Stimulated activated CD4-positive, alpha-beta T cell treated with anti-CD3 and anti-CD28 coated beads, TNF-alpha, amount 100 ng/mL, for 48 hours (primary cell): ENCODE results near the gene TUBB4B.
A peak's percentile ranks its signal among the peaks of the same experiment; 100 is the strongest.

Experiments
- DNase-seq, 3 donors: peaks; one replicate each; pipeline ENCODE4 v3.0.0-alpha.2; 2020; ENCODE audit warnings: low read depth in 3 of 3

The TUBB4B gene

GRCh38 chr9:137240841-137241489 is at the start of gene TUBB4B:
TUBB4B (plus strand) TSS chr9:137241287; CDS start chr9:137241361, 74 bp downstream.
- DNase-seq: peak; percentile 92 to 99 (median 92)

- no peak for DNase-seq
Observed at GRCh38 chr9:137191691-137192447, 49.2 kb upstream of the TUBB4B start.

DNA sequence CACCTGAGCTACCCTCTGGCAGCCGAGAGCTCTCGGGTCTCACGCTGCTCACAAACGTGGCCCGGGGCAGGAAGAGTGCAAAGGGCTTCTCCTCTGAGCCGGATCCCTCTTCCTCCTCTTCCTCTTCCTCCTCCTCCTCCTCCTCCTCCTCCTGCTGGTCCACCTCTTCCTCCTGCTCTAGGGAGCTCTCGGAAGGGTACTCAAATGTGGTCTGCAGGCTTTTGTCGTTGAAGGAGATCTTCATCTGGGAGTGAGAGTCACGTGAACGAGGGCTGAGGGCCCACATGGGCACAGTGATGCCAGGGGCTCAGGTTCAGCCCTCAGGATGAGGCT is 48.7 kb upstream of the TUBB4B start:
- DNase-seq: no peak

- no peak for DNase-seq
Observed at GRCh38 chr9:137192859-137193258, 48.2 kb upstream of the TUBB4B start.

GRCh38 chr9:137193771-137194170 is 47.3 kb upstream of the TUBB4B start:
- no peak for DNase-seq

GRCh38 chr9:137194388-137194787 is 46.7 kb upstream of the TUBB4B start:
- DNase-seq: no peak

GRCh38 chr9:137194909-137195308 is 46.2 kb upstream of the TUBB4B start:
- DNase-seq: no peak

DNA sequence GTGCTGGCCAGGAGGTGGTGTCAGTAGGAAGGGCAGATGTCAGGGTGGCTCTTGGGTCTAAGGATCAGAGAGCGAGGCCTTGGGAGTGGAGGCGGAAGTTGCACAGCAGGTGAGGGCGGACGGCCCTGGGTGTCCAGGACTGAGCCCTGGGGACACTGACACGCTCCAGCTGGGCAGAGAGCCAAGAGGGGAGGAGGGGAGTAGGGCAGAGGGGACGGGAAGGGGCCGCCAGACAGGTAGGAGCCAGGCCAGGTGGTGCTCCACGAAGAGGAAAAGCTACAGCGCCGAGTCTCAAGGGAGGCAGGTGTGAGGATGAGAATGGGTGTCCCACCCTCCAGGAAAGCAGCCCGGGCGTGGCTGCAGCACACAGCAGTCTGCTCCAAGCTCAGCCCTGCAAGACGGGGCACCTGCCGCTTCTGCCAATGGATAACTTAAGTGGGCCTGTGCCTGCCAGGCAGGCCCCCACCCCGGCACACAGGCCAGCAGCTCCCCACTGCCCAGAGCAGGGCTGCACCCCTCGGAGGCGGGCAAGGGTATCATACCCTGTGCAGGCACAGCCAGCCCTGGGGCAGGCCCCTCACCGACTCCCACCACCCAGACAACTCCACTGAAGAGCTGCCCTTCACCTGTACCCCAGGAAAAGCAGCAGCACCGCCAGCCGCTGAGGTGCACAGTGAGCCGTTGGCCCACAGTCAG is 45.4 kb upstream of the TUBB4B start:
- DNase-seq: no peak

- no peak for DNase-seq
Observed at GRCh38 chr9:137198051-137198901, 42.8 kb upstream of the TUBB4B start.

GRCh38 chr9:137198902-137199283 is 42.2 kb upstream of the TUBB4B start:
- DNase-seq: no peak

DNA sequence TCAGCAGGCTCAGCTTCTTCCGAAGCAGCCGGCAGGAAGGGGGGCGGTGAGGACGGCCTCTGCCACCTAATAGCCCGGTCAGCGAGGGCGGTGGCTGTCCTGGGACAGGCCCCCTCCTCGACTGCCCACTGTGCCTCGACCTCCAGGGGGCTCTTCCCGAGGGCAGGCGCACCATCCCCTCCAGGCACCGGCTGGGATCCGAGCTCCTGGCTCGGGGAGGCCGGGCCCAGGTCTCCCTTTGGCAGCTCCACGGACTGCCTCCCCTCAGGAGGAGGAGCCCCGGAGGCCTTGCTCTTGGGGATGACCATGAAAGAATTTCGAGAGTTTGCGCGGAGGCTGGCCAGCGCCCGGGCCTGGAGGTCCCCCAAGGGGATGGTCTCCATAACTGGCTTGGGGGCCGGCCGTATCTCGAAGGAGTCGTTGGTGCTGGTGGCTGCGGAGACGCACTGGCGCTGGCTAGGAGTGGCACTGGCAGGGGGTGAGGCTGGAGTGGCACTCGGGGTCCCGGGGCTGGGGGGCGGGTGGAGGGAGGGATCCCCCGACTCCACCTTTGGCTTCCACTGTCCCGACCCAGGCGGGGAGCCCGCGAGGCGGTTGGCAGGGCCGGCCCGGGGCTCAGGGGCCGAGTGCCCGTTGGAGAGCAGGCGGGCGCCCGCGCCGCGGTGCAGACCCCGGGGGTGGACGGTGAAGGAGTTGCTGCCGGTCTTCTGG is 41.5 kb upstream of the TUBB4B start:
- no peak for DNase-seq

DNA sequence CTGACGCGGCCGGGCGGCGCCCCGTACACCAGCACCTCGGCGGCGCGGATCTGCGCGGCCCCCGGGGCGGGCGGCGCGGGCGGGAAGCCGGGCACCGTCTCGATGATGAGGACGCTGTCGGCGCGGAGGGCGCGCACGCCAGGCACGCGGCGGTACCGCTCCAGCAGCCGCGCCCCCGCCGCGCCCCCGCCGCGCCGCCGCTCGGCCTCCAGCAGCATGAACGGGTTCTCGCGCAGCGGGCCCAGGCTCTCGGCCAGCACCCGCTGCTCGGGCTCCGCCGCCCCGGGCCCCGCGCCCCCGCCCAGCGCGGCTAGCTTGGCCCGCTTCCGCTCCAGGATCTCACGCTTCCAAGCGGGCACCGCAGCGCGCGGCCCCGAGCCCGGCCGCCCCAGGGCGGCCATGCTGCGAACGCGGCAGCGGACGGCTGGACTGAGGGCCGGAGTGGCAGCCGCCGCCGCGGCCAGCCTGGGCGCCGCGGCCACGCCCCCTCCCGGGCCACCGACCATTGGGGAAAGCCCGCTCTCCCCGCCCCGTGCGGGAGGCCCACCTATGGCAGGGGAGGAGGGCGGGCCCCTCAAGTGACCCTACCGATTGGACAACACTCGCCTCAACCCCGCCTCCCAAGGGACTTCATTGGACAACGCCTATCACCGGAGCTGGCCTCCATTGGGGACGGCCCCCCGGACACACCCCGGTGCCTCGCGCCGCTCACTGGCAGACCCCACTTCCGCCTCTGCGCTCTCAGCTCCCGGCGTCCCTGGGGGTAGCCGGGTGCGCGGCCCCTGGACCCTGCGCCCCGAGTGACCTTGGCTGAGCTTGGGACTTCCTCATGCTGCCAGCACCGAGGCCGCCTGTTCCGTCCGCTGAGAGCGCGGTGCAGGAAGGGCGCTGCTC is 40.5 kb upstream of the TUBB4B start, which contains the start of gene TPRN:
TPRN (minus strand) TSS at position 431 of the 894 bp plus-strand sequence; CDS start at position 401, 30 bp downstream.
- peak; percentile 96 to 99 (median 97) for DNase-seq

GRCh38 chr9:137201205-137201868 is 39.8 kb upstream of the TUBB4B start:
- no peak for DNase-seq

- DNase-seq: no peak
Observed at GRCh38 chr9:137202966-137203365, 38.1 kb upstream of the TUBB4B start.

DNA sequence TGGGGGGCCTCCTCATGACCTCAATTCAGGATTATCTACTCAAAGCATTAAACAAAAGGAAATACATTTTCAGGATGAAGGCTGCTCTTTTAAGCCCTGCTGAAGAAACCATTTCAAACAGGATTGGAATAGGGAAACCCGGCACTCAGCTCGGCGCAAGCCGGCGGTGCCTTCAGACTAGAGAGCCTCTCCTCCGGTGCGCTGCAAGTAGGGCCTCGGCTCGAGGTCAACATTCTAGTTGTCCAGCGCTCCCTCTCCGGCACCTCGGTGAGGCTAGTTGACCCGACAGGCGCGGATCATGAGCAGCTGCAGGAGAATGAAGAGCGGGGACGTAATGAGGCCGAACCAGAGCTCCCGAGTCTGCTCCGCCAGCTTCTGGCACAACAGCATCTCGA is 36.4 kb upstream of the TUBB4B start:
- no peak for DNase-seq

GRCh38 chr9:137205126-137206069 is 35.7 kb upstream of the TUBB4B start, which contains the start of the genes NDOR1 and TMEM203:
NDOR1 (plus strand) TSS chr9:137205700; CDS start chr9:137205778, 78 bp downstream.
TMEM203 (minus strand) TSS chr9:137205648; CDS start chr9:137205414, 234 bp downstream.
- DNase-seq: peak; percentile 87 to 97 (median 93)

GRCh38 chr9:137206602-137207001 is 34.5 kb upstream of the TUBB4B start:
- no peak for DNase-seq

- DNase-seq: no peak
Observed at GRCh38 chr9:137211532-137211931, 29.6 kb upstream of the TUBB4B start.
